ENCODE data around the gene BATF2. TPM values are rescaled to one million over a fixed set of nuclear protein-coding genes. Genes with fewer than 3 reads are reported as not detected.

Gene BATF2
- total and polyA plus RNA-seq, 9 donors: 1.4 to 3.4 (median 2.3) TPM

- H3K36me3 ChIP-seq: no peaks in the 10 kb centered on the region
- H3K9me3 ChIP-seq: no peaks in the 10 kb centered on the region
- WGBS, 3 donors: 79 to 83% (median 79%) methylated on average over 9 of the region's 9 CpGs
- peaks cover 5% of the 10 kb centered on the region for H3K4me1 ChIP-seq (ENCODE audit: insufficient read depth)
- intact Hi-C loops (cut with DNase I): no loop called here
- TF ChIP-seq POLR2A (IDR thresholded peaks at IDR 0.05): no peak
- no peak for TF ChIP-seq EP300 (IDR thresholded peaks at IDR 0.05)
- no peak overlapping the region for H3K27ac ChIP-seq
- DNase-seq: no peak
- H3K4me3 ChIP-seq: no peak overlapping the region
- no peaks in the 10 kb centered on the region for H3K27me3 ChIP-seq
These were observed 2.1 kb upstream of the BATF2 start for GRCh38 chr11:64998690-64999431.

GRCh38 chr11:64998141-64998540 lies 1.4 kb upstream of the BATF2 start:
- TF ChIP-seq CTCF (IDR thresholded peaks at IDR 0.05) (no peak), EP300 (IDR thresholded peaks at IDR 0.05) (no peak), POLR2A (IDR thresholded peaks at IDR 0.05) (no peak)

GRCh38 chr11:64996327-64996709 lies 453 bp downstream of the BATF2 start:
- TF ChIP-seq EP300 (IDR thresholded peaks at IDR 0.05) (no peak), POLR2A (IDR thresholded peaks at IDR 0.05) (no peak), CTCF (IDR thresholded peaks at IDR 0.05) (no peak)

More at GRCh38 chr11:64998141-64998540, 1.4 kb upstream of the BATF2 start:
- intact Hi-C loops (cut with DNase I): no loop called here
- peaks cover 5% of the 10 kb centered on the region for H3K4me1 ChIP-seq (ENCODE audit: insufficient read depth)
- WGBS, 3 donors: 81 to 92% (median 91%) methylated on average over 1 of the region's 1 CpG
- H3K27ac ChIP-seq: no peak overlapping the region
- no peaks in the 10 kb centered on the region for H3K27me3 ChIP-seq
- DNase-seq: no peak
- no peak overlapping the region for H3K4me3 ChIP-seq
- no peaks in the 10 kb centered on the region for H3K36me3 ChIP-seq
- H3K9me3 ChIP-seq: no peaks in the 10 kb centered on the region

GRCh38 chr11:64994318-64994717 lies 2.5 kb downstream of the BATF2 start:
- no peaks in the 10 kb centered on the region for H3K27me3 ChIP-seq
- no peak overlapping the region for H3K27ac ChIP-seq
- DNase-seq: no peak
- H3K36me3 ChIP-seq: no peaks in the 10 kb centered on the region
- no peaks in the 10 kb centered on the region for H3K9me3 ChIP-seq
- 88 to 92% (median 91%) methylated on average over 7 of the region's 7 CpGs for WGBS, 3 donors
- TF ChIP-seq POLR2A (IDR thresholded peaks at IDR 0.05): no peak
- no peak for TF ChIP-seq EP300 (IDR thresholded peaks at IDR 0.05)
- no peak for TF ChIP-seq CTCF (IDR thresholded peaks at IDR 0.05)
- intact Hi-C loops (cut with DNase I): no loop called here
- H3K4me3 ChIP-seq: no peak overlapping the region
- peaks cover 5% of the 10 kb centered on the region for H3K4me1 ChIP-seq (ENCODE audit: insufficient read depth)

More at GRCh38 chr11:64996327-64996709, 453 bp downstream of the BATF2 start:
- H3K27me3 ChIP-seq: no peaks in the 10 kb centered on the region
- peaks cover 5% of the 10 kb centered on the region for H3K4me1 ChIP-seq (ENCODE audit: insufficient read depth)
- intact Hi-C loops (cut with DNase I): no loop called here
- peak overlapping the region; percentile 28 for H3K4me3 ChIP-seq
- 10 to 31% (median 12%) methylated on average over 11 of the region's 11 CpGs for WGBS, 3 donors
- H3K9me3 ChIP-seq: no peaks in the 10 kb centered on the region
- no peaks in the 10 kb centered on the region for H3K36me3 ChIP-seq
- DNase-seq: no peak
- H3K27ac ChIP-seq: peak overlapping the region in 1 of 2 donors; percentile 2

- no peak overlapping the region for H3K4me3 ChIP-seq
- TF ChIP-seq EP300 (IDR thresholded peaks at IDR 0.05) (no peak), CTCF (IDR thresholded peaks at IDR 0.05) (no peak), POLR2A (IDR thresholded peaks at IDR 0.05) (no peak)
- no peaks in the 10 kb centered on the region for H3K4me1 ChIP-seq (ENCODE audit: insufficient read depth)
- no peaks in the 10 kb centered on the region for H3K9me3 ChIP-seq
- WGBS, 3 donors: 36 to 42% (median 39%) methylated on average over 15 of the region's 15 CpGs
- DNase-seq: no peak
- H3K27me3 ChIP-seq: no peaks in the 10 kb centered on the region
- intact Hi-C loops (cut with DNase I): no loop called here
- no peaks in the 10 kb centered on the region for H3K36me3 ChIP-seq
- no peak overlapping the region for H3K27ac ChIP-seq
These were observed 6.4 kb downstream of the BATF2 start for GRCh38 chr11:64990222-64990923.

All from ovary (tissue), 9 donors.